Activated CD4-positive, alpha-beta T cell treated with anti-CD3 and anti-CD28 coated beads, Interleukin-2, amount 50 U/mL, for 48 hours (primary cell): ENCODE results near the gene TNPO2.
A peak's percentile ranks its signal among the peaks of the same experiment; 100 is the strongest.
"Not testable (repeated sequence)": the region's sequence is repeated elsewhere in the genome, so short reads cannot be mapped to it uniquely, and the experiment has no call there.

ENCODE experiments used
- DNase-seq, 2 experiments: peaks; one replicate each; pipeline ENCODE4 v3.0.0-alpha.2; 2020

TNPO2 gene

DNA sequence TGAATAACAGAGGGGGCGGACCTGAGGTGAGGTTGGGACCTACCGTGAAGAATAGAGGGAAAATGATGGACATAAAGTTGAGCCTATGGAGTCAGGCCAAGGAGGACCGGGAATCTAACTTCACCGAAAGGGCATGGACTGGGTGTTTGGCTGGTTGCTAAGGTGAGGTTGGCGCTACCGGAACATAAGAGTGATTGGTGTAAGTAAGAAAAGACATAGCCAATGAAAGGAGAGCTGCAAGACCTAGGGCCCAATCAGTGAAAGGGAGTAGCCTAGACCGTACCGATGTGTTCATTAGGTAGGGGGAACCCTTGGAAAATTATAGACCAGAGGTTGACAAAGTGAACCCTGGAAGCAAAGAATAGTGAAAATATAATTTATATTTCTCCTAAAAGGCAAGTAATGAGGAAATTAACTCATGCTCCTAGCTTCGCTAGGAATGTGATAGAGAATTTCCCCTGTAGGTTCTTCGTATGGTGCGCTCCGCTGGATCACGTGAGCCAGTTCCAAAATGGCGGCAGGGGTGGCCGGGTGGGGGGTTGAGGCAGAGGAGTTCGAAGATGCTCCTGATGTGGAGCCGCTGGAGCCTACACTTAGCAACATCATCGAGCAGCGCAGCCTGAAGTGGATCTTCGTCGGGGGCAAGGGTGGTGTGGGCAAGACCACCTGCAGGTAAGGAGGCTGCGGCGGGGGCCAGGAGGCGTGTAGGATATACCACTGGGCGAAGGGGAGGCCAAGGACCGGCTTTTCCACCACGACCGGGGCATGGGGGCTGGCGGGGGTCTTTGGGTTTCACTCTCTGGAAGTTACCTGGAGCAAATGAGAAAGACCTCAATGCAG lies 13.5 kb upstream of the TNPO2 start, which contains the start of gene GET3:
Gene GET3, plus strand, starts transcription at position 503 of the 840 bp plus-strand sequence. Its CDS starts 9 bp downstream, at position 512.
- peak; percentile 78 to 83 for DNase-seq

DNA sequence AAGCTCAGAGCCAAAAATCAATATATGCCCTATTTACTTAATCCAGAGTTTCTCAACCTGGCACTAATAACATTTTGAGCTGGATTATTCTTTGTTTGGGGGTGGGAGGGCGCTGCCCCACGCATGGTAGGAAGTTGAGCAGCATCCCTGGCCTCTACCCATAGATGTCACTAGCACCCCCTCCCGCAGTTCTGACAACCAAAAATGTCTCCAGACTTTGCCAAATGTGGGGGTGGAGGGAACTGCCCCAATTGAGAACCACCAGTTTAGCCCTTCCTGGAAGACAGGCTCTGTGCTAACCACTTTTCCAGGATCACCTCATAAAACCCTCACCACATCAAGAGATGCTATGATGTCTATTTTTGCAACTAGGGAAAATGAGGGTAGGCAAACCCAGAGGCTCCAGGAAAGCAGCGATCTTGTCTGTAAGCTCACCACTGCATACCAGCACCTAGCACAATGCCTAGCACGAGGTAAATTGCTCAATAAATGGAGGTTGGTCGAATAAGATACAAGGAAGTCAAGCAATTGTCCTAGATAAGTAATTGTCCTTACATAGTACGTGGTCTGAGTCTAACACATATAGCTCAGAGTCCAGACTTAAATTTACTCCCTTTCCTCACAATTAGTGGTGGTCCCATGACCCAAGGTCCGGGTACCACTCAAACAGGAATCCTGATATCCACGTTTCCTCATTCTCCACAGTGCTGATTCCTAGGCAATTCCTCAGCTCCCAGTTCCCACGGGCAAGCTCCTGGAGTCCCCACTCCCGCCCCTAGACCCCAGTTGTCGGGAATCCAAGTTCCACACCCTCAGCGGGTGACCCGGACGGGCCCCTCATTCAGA lies 9.9 kb upstream of the TNPO2 start:
- peak; percentile 57 to 66 for DNase-seq

DNA sequence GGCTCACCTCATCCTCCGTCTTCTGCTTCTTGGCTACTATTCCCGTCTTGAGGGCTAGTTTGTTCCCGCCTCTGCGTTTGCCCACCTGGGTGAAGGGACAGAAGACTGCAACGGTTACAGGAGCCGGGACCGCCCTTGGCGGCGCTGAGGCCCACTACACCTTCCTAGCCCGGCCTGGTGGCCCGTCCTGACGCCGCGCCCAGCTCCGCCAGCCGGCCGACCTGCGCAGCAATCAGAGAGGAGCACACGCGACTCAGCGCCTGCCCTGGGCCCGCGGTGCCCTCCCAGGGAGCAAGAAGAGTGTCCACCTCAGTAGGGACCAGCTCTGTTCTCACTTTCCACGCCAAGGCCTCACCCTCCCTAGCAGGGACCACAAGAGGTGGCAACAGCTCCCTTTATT lies 7.6 kb upstream of the TNPO2 start:
- no peak for DNase-seq

DNA sequence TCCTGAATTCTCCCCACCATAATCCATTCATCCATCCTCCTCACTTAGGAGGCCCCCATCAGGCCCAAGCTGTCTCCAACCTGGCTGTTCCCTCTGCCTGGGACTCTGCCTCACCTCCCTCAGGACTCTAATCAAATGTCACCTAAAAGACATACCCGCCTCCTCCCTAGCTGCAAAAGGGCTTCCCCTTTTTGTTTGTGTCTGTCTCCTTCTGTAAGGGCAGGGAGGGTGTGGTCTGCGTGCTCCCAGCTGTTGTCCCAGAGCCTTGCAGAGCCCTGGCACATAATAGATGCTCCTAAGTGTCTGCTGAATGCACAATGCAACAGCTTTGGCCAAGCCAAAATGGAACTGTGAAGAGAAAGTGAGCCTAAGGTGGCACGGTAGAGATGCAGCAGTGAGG lies 6.3 kb upstream of the TNPO2 start:
- DNase-seq: no peak

DNA sequence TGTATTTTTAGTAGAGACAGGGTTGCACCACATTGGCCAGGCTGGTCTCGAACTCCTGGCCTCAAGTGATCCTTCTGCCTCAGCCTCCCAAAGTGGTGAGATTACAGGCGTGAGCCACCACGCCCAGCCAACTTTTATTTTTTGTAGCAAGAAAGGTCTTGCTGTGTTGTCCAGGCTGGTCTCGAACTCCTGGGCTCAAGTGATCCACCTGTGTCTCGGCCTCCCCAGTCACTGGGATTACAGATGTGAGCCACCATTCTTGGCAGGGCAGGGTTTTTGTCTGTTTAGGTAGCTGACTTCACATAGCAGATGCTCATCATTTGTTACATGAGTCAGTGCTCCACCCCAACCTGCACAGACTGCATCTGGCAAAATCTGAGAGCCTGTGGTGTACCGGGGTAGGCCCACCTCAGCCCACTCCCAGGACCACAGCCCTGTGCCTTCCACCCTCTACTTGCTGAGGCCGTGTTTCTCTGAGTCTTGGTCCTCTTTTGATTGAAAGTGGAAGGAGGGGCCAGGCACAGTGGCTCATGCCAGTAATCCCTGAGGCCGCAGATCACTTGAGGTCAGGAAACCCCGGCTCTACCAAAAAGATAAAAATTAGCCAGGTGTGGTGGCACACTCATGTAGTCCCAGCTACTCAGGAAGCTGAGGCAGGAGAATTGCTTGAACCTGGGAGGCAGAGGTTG lies 4.2 kb upstream of the TNPO2 start:
- DNase-seq: no peak

DNA sequence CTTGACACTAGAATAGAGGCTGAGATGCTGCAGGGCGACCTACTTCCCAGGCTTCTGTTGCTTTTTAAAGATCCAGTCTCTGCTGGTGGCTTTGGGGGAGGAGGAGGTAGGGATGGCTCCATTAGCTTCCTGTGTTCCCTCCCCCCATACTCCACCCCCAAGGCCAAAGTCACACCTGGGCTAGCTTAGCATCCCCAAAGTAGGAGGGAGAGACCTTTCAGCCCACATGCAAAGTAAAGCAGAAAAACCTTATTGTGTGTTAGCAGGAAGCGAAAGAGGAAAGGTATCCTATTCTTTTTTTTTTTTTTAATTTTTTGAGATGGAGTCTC lies 3.2 kb upstream of the TNPO2 start:
- DNase-seq: no peak

DNA sequence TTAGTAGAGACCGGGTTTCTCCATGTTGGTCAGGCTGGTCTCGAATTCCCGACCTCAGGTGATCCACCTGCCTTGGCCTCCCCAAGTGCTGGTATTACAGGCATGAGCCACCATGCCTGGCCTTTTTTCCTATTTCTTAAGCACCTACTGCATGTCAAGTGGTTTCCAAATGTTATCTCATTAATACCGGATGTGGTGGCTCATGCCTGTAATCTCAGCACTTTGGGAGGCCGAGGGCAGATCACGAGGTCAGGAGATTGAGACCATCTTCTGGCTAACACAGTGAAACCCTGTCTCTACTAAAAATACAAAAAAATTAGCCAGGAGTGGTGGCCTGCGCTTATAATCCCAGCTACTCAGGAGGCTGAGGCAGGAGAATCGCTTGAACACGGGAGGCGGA lies 1.9 kb upstream of the TNPO2 start:
- DNase-seq: not testable (repeated sequence)

DNA sequence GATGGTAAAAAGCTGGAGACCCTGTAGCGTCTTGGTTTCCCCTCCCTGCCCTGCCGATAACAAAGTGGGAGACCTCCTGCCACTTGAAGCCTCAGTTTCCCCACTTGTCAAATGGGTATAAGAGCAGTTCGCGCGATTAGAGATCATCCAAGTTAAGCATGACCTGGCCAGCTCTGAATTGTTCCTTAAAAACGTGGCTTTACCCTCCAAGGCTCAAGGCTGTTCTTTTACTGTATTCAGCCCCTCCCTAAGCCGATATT lies 421 bp downstream of the TNPO2 start:
- no peak for DNase-seq

DNA sequence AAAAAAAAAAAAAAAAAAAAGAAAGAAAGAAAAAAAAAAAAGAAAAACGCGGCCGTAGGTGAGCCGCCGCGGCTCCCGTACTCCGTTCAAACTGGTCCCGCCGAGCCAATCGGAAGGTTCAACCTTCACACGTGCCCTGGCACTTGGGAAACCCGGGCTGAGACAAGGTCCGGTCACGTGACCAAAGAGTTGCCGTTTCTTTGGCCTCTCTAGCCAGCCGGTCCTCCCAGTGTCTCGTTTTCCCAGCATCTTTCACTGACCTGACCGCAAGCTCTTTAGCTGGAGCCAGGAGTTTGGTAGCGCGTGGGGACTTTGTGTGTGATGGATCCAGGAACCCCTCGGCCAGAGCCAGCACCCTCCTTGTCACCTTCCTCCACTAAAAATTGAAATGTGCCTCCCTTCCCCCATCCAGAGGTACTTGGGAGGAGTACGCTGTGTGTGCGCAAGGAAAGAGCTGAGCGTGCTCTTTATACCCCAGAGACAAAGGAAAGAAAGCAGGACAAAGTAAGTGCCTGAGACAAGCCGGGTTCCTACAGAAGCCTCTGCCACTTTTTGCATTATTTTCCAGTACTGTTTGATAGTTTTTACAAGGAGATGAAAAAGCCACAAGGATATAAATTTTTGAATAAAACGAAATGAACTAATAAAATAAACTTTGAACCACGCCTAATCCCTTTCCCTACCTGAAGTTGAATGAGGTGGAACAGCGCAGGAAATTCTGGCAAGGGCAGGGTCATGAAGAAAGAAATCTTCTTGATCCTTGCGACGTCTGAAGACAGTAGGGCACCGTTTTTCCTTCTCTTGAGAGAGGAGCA lies 959 bp downstream of the TNPO2 start:
- DNase-seq: peak; percentile 90 to 94

DNA sequence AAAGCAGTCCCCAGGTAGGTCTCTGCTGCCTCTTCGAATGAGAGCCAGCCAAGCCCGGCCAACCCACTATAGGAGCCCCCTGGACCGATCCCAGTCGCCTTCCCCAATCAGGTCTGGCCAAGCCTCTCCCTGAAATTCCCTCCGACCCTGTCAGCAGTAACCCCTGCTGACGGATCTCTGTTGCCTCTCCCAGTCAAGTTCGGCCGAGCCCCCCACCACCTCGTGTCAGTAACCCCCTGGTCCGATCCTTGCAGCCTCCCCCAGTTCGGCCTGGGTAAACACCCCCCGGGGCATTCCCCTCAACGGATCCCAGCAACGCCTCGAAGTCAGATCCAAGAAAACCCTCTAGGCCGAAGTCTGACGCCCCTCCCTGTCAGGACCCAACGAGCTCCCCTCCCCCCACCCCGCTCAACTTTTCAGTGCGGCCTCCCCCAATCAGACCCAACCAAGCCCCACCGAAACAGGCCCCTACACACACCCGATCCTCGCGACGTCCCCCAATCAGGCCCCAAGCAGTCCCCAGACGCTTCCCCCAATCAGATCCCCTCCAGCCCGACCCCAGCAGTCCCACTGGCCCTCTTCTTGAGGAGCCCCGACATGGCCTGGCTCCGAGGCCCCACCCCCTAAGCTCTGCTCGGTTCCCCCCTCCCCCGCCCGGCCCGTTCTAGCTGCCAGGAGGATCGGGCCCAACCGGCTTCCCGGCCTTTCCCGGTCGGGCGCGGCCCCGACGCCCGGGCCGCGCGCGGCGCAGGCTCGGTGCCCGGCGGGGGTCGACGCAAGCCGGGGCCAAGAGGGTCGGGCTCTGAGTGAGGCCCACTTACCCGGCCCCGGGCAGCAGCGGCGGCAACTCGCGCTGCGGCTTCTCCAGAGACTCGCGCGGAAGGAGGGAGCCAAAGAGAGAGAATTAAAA lies 1.8 kb downstream of the TNPO2 start:
- peak; percentile 51 to 56 for DNase-seq

DNA sequence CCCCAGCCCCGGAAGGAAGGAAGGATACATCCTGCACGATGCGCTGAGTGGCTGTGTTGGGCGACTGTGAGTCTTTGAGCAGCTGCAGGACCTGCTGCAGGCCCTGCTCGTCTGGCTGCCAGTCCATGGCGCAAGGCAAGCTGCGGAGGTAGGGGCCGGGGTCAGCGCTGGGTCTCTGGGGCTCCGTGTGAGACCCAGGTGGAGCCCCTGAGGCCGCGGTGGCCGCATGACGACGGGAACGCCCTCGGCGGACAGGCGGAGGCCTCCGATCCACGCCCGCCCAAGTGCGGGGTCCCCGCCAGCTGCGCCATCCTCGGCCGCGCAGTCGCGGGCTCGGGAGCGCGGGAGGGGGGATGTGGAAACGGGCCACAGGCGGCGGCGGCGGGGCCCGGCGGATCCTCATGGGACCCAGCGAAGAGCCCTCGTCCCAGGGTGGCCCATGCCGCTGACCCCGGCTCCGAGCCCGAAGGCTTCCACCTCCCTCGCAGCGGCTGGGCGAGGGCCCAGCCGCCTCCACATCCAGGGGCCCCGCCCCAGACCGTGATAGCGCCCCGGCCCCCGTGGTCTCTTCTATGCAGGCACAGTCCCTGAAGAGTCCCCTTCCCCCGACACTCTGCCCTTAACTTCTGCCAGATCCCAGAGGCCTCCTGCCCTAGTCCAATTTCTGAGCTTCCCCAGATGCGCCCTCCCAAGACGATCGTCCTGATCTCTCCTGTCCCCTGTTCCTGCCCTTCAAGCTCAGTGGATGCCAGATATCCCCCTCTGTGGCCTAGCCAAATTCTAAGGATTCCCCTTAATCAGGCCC lies 2.7 kb downstream of the TNPO2 start:
- peak in 1 of 2 experiments; percentile 25 for DNase-seq

DNA sequence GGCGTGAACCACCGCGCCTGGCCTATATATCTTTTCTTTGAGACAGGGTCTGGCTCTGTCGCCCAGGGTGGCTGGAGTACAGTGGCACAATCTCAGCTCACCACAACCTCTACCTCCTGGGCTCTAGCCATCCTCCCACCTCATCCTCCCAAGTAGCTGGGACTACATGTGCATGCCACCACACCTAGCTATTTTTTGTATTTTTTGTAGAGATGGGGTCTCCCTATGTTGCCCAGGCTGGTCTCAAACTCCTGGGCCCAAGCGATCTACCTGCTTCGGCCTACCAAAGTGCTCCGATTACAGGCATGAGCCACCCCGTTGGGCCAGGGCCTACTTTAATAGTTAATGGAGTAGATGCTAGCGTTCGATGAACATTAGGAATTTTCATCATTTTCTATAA lies 3.4 kb downstream of the TNPO2 start:
- no peak for DNase-seq

DNA sequence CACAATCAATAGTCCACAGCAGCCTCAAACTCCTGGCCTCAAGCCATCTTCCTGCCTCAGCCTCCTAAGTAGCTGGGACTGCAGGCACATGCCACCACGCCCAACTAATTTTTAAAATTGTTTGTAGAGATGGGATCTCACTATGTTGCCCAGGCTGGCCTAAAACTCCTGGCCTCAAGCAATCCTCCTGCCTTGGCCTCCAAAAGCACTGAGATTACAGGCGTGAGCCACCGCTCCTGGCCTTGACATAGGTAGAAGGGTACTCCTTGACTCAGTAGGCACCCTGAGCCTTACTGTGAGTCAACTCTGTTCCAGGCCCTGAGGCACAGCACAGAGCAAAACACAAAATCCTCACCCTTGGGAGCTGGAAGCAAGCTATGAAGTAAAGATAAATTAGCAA lies 7.8 kb downstream of the TNPO2 start:
- DNase-seq: no peak

DNA sequence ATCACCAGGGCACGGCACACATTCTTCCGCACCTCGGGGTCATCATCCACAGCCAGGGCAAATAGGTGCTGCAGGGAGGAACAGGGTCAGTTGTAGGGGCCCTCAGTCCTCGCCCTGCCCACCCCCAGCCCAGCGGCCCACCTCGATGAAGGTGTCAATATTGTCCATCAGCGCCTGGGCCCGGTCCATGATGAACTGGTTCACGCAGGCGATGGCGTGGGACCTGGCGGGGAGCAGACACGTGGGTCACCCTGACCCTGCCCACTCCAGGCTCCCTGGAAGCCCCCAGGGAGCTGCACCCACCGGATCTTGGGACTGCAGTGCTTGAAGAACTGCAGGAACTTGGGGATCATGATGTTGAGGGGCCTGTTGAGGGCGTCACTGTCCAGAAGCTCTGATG lies 8.6 kb downstream of the TNPO2 start:
- DNase-seq: no peak

DNA sequence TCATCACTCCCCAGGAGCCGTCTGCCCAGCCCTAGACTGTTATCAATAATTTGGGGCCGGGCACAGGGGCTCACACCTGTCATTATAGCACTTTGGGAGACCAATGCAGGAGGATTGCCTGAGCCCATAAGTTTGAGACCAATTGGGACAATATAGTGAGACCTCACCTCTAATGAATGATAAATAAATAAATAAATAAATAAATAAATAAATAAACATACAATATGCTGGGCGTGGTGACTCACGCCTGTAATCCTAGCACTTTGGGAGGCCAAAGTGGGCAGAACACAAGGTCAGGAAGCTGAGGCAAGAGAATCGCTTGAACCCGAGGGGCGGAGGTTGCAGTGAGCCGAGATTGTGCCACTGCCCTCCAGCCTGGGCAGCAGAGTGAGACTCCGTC lies 10.4 kb downstream of the TNPO2 start:
- not testable (repeated sequence) for DNase-seq

DNA sequence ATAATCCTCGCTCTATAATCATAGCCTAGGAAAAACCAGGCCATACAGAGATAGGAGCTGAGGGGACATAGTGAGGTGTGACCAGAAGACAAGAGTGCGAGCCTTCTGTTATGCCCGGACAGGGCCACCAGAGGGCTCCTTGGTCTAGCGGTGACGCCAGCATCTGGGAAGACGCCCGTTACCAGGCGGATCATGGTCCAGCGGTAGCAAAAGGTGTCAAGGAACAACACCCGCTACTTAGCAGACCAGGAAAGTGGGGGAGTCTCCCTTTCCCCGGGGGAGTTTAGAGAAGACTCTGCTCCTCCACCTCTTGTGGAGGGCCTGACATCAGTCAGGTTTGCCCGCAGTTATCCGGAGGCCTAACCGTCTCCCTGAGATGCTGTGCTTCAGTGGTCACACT lies 11.7 kb downstream of the TNPO2 start:
- not testable (repeated sequence) for DNase-seq

DNA sequence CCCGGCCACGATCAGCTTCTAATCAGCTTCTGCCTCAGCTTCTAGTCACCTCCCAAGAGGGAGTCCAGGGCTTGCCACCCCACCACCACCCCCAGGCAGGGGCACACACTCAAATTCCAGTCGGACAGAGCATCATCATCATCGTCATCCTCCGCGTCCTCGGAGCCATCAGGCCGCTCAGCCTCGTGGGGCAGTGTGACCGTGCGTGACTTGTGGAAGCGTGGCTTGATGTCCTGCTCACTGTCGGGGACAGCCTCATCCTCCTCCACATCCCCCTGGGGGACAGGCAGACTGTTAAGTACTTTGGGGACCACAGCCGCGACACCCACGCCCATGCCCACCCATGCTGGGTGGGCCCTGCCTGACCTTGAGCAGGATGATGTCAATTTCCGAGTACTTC lies 12.5 kb downstream of the TNPO2 start:
- no peak for DNase-seq

DNA sequence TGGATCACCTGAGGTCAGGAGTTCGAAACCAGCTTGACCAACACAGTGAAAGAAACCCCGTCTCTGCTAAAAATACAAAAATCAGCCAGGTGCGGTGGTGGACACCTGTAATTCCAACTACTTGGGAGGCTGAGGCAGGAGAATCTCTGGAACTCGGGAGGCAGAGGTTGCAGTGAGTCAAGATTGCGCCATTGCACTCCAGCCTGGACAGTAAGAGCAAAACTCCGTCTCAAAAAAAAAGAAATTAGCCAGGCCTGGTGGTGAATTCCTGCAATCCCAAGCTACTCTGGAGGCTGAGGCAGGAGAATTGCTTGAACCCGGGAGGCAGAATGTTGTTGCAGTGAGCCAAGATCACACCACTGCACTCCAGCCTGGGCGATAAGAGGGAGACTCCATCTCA lies 15.1 kb downstream of the TNPO2 start:
- DNase-seq: no peak

DNA sequence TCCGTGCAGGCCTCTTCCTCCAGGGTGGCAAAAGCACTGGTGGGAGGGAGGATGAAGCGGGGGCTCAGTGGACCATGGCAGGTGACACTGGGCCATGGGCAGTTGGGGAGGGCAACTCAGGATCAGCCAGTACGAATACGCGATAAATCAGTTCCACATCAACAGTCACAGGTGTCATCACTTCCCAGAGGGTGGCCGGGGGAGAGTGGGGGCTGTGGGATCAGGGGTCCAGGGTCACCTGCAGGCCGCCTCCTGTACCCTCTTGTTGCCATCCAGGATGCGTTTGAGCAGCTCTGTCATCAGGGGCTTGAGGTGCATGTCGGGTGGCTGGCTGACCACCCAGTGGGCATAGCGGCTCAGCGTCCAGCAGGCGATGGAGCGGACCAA lies 17.4 kb downstream of the TNPO2 start:
- no peak for DNase-seq

DNA sequence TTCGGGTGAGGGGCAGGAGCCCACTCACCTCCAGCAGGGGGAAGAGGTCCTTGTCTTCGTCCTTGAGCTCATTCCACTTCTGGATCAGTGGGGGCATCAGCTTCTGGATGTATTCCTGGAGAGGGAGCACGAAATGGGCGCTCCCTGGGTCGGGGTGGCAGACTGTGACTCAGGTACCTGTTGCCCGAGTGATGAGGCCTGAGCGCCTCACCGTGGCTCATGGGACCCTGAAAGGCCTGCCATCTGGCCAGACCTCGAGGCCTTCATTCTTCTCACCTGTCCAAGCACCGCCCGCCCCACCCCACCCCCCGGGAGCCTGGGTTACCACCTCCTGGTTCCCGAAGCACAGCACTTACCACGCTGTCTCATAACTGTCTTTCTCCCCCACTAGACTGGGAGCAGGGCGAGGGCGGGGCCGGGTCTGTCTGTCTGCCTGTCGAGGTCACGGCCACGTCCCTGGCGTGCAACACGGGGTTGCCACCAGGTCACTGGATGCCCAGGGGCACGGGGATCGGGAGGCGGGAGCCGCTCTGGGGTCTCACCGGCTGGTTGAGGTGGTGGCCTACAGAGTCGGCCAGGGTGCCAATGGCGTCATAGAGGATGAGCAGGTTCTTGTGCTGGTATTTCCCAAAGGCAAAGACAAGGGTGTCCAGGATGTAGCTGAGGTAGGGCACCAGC lies 17.9 kb downstream of the TNPO2 start:
- DNase-seq: no peak
